Lung (tissue), 12 donors: ENCODE measurements around the gene FAM117B. TPM values are rescaled to one million over a fixed set of nuclear protein-coding genes. Genes with fewer than 3 reads are reported as not detected.

ENCODE experiments used
- ATAC-seq: fragments of 200-7000 bp; cut with Tn5 transposase; one replicate; pipeline ENCODE4 v1.9.1; 2020; ENCODE audit warnings: moderate number of reproducible peaks; ENCODE audit not compliant: insufficient read depth, low FRiP score
- DNase-seq, 3 donors: peaks; one replicate each; pipeline ENCODE4 v3.0.0-alpha.2; 2013 to 2017
- H3K27ac ChIP-seq, 2 donors: one replicate each; pipeline ENCODE4 v1.5.1; 2013; ENCODE audit warnings: mild to moderate bottlenecking in 2 of 2, moderate library complexity in 2 of 2, control low read depth in 1 of 2, inconsistent platforms in 1 of 2, low read depth in 1 of 2, low read length in 1 of 2
- H3K27me3 ChIP-seq, 3 donors: one replicate each; pipeline ENCODE4 v1.5.1; 2013; ENCODE audit warnings: low read length in 2 of 3; ENCODE audit not compliant: control insufficient read depth in 3 of 3, insufficient read depth in 3 of 3
- H3K36me3 ChIP-seq, 4 donors: one replicate each; pipeline ENCODE4 v1.5.1; 2013; ENCODE audit warnings: low read length in 4 of 4, mild to moderate bottlenecking in 1 of 4, moderate library complexity in 1 of 4; ENCODE audit not compliant: control insufficient read depth in 4 of 4, insufficient read depth in 4 of 4
- H3K4me1 ChIP-seq, 5 donors: one replicate each; pipeline ENCODE4 v1.5.1; 2013; ENCODE audit warnings: low read length in 5 of 5, mild to moderate bottlenecking in 2 of 5, moderate library complexity in 1 of 5; ENCODE audit not compliant: control insufficient read depth in 5 of 5, insufficient read depth in 5 of 5
- H3K4me3 ChIP-seq: one replicate; pipeline ENCODE4 v1.5.1; 2013; ENCODE audit warnings: mild to moderate bottlenecking, control low read depth, moderate library complexity
- H3K9ac ChIP-seq, 2 donors: one replicate each; pipeline ENCODE4 v1.5.1; 2013; ENCODE audit warnings: low read length in 2 of 2, control low read depth in 1 of 2; ENCODE audit not compliant: insufficient read depth in 1 of 2
- H3K9me3 ChIP-seq, 4 donors: one replicate each; pipeline ENCODE4 v1.5.1; 2013; ENCODE audit warnings: low read length in 3 of 4, mild to moderate bottlenecking in 1 of 4, moderate library complexity in 1 of 4; ENCODE audit not compliant: control insufficient read depth in 4 of 4, insufficient read depth in 3 of 4
- WGBS, 2 donors: extraction: QIAGEN DNeasy Blood & Tissue Kit; methylation state at CpG; one replicate each; pipeline ENCODE4 v1.1.7; 2013; 5-methylcytosine and 5-hydroxymethylcytosine counted together
- polyA plus RNA-seq, 2 donors: library from polyadenylated mRNA; stranded (reverse); fragments of 200-250 nt; gene quantifications; one replicate each; pipeline ENCODE4 v1.2.1, GENCODE V29; 2013
- total RNA-seq, 2 donors: library from RNA; depleted of rRNA in 1 of 2; stranded (reverse); fragments of >200 nt in 1 of 2; gene quantifications; one replicate each; pipeline ENCODE4 v1.2.1, GENCODE V29; 2014 to 2021
- TF ChIP-seq, protein P1 (sequence below): IDR thresholded peaks from 2 replicates; pipeline ENCODE4 v1.5.1; 2012; ENCODE audit warnings: mild to moderate bottlenecking; ENCODE audit errors: control extremely low read depth, extremely low read depth
- donor health status: control.
- donor health status: control.
- donor health status: Bipolar disorder and iron deficiency.
- donor health status: healthy.
- donor health status: DM: yes; HTN: yes; CAD: no.

The FAM117B gene
- total and polyA plus RNA-seq, 4 donors, result 1.4 to 19.9 (median 4.5) TPM

DNA sequence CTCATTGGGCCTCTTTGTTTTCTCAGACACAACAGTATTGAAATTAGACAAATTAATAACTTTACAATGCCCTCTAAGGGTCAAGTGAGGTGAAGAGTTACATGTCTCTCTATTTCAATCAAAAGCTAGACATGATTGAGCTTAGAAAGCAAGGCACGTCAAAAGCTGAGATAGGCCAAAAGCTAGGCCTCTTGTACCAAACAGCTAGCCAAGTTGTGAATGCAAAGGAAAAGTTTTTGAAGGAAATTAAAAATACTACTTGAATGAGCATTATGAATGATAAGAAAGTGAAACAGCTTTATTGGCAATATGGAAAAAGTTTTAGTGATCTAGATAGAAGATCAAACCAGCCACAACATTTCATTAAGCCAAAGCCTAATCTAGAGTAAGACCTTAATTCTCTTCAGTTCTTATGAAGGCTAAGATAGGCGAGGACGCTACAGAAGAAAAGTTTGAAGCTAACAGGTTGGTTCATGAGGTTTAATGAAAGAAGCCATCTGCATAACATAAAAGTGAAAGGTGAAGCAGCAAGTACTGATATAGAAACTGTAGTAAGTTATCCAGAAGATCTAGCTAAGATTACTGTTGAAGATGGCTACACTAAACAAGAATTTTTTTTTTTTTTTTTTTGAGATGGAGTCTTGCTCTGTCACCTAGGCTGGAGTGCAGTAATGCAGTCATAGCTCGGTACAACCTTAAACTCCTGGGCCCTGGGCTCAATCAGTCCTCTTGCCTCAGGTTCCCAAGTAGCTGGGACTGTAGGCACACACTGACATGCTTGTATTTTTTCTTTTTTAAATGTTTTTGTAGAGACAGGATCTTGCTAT lies 65.5 kb downstream of the FAM117B start:
- no peak overlapping the region for H3K27ac ChIP-seq
- no peak overlapping the region for H3K9ac ChIP-seq
- TF ChIP-seq, protein P1, sequence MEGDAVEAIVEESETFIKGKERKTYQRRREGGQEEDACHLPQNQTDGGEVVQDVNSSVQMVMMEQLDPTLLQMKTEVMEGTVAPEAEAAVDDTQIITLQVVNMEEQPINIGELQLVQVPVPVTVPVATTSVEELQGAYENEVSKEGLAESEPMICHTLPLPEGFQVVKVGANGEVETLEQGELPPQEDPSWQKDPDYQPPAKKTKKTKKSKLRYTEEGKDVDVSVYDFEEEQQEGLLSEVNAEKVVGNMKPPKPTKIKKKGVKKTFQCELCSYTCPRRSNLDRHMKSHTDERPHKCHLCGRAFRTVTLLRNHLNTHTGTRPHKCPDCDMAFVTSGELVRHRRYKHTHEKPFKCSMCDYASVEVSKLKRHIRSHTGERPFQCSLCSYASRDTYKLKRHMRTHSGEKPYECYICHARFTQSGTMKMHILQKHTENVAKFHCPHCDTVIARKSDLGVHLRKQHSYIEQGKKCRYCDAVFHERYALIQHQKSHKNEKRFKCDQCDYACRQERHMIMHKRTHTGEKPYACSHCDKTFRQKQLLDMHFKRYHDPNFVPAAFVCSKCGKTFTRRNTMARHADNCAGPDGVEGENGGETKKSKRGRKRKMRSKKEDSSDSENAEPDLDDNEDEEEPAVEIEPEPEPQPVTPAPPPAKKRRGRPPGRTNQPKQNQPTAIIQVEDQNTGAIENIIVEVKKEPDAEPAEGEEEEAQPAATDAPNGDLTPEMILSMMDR, result no peak
- H3K36me3 ChIP-seq, result peaks cover 0 to 9% (median under 1%) of the 10 kb centered on the region in 4 donors
- ATAC-seq, result no peak
- WGBS, 2 donors, result 91 to 98% methylated on average over 4 of the region's 4 CpGs
- H3K4me1 ChIP-seq, result peaks cover 0 to 3% (median 0%) of the 10 kb centered on the region in 5 donors
- H3K9me3 ChIP-seq, result peaks cover 0 to 6% (median 0%) of the 10 kb centered on the region in 4 donors
- DNase-seq, result no peak
- no peaks in the 10 kb centered on the region for H3K27me3 ChIP-seq
- H3K4me3 ChIP-seq, result no peak overlapping the region

DNA sequence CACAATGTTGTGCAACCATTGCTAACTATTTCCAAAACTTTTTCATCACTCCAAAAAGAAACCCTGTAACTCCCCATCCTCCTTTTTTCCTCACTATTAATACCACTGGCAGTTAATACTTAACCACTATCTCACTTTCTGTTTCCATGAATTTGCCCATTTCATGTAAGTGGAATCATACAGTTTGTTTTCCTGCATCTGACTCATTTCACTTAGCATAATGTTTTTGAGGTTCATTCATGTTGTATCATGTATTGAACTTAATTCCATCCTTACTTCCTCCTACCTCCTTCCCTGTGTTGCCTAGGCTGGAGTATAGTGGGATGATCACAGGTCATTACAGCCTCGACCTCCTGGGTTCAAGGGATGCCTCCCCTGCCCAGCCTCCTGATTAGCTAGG lies 68.3 kb downstream of the FAM117B start:
- 76 to 87% methylated on average over 1 of the region's 1 CpG for WGBS, 2 donors
- Histone ChIP-seq H3K4me3 (no peak overlapping the region), H3K27ac (no peak overlapping the region), H3K9me3 (peaks cover 0 to 6% (median 0%) of the 10 kb centered on the region in 4 donors), H3K4me1 (peaks cover 0 to 3% (median 0%) of the 10 kb centered on the region in 5 donors), H3K36me3 (no peaks in the 10 kb centered on the region), H3K9ac (no peak overlapping the region), H3K27me3 (no peaks in the 10 kb centered on the region)
- TF ChIP-seq, protein P1, result no peak
- peak in 1 of 3 donors; percentile 33 for DNase-seq
- no peak for ATAC-seq

DNA sequence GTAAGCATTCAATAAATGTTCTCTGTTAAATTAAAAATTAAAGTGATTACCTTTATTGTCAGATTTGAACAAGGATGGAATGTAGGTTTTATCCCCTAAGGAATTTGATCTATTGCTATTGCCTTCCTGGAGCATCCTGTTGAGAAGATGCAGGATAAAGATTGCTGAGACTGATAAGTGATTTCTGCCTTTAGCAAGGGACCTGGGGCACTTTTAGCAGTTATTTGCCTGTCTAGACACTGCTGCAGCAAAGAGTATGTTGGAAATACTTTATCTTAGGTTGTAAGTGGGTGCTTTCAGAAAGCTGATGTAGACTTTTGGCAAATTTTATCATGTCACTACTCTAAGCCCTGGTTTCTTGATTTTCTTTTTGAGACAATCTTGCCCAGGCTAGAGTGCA lies 69.5 kb downstream of the FAM117B start:
- H3K27me3 ChIP-seq, result no peaks in the 10 kb centered on the region
- H3K4me1 ChIP-seq, result peaks cover 0 to 3% (median 0%) of the 10 kb centered on the region in 5 donors
- peaks cover 0 to 6% (median 0%) of the 10 kb centered on the region in 4 donors for H3K9me3 ChIP-seq
- ATAC-seq, result no peak
- DNase-seq, result no peak
- no peaks in the 10 kb centered on the region for H3K36me3 ChIP-seq
- H3K27ac ChIP-seq, result no peak overlapping the region
- H3K9ac ChIP-seq, result no peak overlapping the region
- TF ChIP-seq, protein P1, result no peak
- H3K4me3 ChIP-seq, result no peak overlapping the region
